SKM-1 (cell line): ENCODE measurements around the gene FAU.
"Not testable (repeated sequence)": the region's sequence is repeated elsewhere in the genome, so short reads cannot be mapped to it uniquely, and the experiment has no call there.

Experiments
- DNase-seq: peaks from one replicate; lab custom pipeline; 2025; ENCODE audit not compliant: unreplicated experiment; lab: John Stamatoyannopoulos, UW

The FAU gene

GRCh38 chr11:65121865-65122696 lies at the start of gene FAU, which contains the start of gene MRPL49:
TSS of gene FAU (minus strand) at chr11:65122134. CDS start at chr11:65121813, 321 bp downstream.
TSS of gene MRPL49 (plus strand) at chr11:65122321. CDS start at chr11:65122347, 26 bp downstream.
- DNase-seq: peak; percentile 99

GRCh38 chr11:65170058-65170534 lies 48.2 kb upstream of the FAU start, which contains the start of gene SPDYC:
TSS of gene SPDYC (plus strand) at chr11:65170233. CDS start at chr11:65171358, 1,125 bp downstream.
- DNase-seq: no peak

GRCh38 chr11:65169164-65169641 lies 47.3 kb upstream of the FAU start:
- DNase-seq: no peak

GRCh38 chr11:65167656-65168055 lies 45.7 kb upstream of the FAU start:
- DNase-seq: no peak

GRCh38 chr11:65166893-65167292 lies 45.0 kb upstream of the FAU start:
- no peak for DNase-seq

- DNase-seq: no peak
Measured at GRCh38 chr11:65165410-65166317, 43.7 kb upstream of the FAU start.

DNA sequence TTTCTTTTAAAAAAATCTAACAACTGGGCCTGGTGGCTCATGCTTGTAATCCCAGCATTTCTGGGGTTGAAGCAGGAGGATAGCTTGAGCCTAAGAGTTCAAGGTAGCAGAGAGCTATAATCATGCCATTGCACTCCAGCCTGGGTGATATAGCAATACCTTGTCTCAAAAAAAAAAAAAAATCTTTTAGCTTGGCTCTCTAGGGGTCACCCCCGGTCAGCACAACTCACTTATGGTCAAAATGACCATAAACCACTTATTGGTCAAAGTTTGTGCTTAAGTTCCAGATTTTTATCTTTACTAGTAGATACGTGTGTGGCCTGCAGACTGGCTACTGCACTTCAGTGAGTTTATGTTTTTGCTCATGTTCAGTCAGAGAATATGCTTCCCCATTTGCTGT lies 41.8 kb upstream of the FAU start:
- DNase-seq: no peak

- no peak for DNase-seq
Measured at GRCh38 chr11:65160643-65161042, 38.7 kb upstream of the FAU start.

- no peak for DNase-seq
Measured at GRCh38 chr11:65159012-65159411, 37.1 kb upstream of the FAU start.

DNA sequence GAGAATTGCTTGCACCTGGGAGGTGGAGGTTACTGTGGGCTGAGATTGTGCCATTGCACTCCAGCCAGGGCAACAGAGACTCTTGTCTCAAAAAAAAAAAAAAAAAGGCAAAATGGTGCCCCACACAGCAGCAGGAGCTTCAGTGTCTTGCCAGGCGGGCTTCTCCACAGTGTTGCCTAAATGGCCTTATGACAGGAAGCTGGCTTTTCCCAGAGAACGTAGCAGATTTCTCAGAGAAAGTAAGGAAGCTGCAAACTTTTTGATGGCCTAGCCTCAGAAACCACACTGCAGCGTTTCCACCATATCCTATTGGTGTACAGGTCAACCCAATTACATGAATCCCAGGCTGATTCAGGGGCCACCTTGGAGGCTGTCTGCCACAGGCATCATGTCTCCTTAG lies 35.4 kb upstream of the FAU start:
- no peak for DNase-seq

GRCh38 chr11:65156926-65157325 lies 35.0 kb upstream of the FAU start:
- no peak for DNase-seq

- DNase-seq: no peak
Measured at GRCh38 chr11:65156256-65156655, 34.3 kb upstream of the FAU start.

DNA sequence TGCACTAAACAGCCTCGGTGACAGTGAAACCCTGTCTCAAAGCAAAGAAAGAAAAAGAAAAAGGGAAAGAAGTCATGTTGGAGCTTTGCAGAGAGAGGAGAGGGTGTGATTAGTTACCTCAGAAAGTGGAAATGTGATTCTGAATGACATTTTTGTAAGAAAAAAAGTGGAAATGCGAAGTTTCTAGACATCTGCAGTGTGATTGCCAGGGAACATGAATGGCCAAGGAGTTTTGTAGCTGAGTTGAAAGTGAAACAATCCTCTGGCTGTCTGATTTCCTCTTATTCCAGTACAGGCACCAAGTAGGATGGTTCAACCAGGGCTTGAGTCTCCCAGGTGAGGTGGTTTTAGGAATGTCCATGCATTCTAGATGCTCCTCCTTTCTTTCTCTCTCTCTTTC lies 30.2 kb upstream of the FAU start:
- no peak for DNase-seq

DNA sequence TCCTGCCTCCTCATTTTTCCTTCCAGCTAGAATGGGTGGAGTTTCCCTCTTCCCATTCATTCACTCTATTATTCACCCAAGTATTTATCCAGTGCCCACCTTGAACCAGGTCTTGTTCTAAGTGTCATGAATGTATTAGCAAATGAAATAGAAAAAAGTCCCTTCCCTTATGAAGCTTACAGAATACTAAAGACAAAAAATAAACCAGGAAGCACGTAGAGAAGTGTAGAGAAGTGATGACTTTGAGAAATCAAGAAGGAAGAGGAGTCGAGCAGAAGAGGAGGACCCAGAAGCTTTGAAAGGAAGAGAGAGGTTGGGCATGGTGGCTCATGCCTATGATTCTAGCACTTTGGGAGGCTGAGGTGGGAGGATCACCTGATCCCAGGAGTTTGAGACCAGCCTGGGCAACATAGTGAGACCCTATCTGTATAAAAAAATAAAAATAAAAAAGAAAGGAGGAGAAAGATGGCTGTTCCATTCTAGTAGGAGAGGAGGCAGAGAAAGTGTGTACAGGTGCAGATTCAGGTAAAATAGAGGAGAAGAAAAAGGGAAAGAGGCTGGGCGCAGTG lies 29.5 kb upstream of the FAU start:
- no peak for DNase-seq

DNA sequence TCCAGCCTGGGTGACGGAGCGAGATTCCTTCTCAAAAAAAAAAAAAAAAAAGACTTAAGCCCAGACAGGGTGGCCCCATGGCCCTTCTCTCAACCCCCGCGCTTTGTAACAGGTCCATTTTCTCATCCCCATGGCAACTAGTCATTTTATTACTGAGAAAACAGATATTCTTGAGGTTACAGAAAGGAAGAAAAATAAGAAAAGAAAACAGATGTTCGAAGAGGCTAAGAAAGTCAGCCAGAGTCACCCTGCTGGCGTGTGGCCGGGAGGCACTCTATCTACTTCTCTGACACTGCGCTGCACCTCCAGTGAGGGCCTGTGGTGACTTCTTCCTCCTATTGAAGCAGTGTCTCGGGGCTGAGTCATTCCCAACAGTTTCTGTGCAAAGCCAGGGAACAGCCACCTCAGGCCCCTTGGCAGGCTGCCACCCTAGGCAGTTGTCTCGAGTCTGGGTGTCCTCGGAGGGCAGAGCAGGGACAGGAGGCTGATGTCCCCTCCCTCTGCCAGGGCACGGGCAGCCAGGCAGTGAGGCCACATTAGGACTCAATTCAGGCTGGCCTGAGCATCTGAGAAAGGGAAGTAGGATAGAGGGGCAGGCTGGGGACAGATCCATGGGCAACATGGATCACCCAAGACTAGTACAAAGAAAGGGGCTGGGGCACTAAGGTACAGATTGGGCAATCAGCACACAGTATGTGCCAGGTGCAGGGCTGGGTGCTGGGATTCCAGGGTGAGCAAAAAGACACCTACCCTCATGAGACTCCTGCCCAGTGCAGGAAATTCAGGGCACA lies 28.8 kb upstream of the FAU start:
- DNase-seq: peak; percentile 89

DNA sequence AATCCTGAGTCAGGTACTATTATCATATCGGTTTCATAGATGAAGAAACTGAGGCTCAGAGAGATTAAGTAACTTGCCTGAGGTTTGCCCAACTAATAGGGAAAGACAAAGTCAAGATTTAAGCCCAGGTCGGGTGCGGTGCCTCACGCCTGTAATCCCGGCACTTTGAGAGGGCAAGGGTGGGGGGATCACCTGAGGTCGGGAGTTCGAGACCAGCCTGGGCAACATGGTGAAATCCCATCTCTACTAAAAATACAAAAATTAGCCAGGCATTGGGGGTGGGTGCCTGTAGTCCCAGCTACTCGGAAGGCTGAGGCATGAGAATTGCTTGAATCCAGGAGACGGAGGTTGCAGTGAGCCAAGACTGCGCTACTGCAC lies 28.2 kb upstream of the FAU start:
- not testable (repeated sequence) for DNase-seq

DNA sequence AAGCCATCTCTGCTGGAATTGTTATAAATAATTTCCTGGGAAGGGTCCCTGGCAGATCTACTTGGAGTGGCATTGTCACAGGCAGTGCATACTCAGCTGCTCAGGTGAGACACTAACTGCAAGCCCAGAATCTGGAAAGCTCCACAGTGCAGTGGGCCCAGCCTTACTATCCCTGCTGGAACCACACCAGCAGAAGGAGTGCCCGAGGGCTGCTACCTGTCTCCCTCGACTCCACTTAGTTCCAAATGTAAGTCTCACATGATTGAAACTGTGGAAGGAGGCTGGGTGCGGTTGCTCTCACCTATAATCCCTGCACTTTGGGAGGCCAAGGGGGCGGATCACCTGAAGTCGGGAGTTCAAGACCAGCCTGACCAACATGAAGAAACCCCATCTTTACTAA lies 26.7 kb upstream of the FAU start:
- DNase-seq: no peak

- DNase-seq: no peak
Measured at GRCh38 chr11:65147352-65148075, 25.6 kb upstream of the FAU start.

GRCh38 chr11:65141896-65142494 lies 20.1 kb upstream of the FAU start:
- DNase-seq: no peak
